ENCODE results near the gene ADAMTSL1.

DNA sequence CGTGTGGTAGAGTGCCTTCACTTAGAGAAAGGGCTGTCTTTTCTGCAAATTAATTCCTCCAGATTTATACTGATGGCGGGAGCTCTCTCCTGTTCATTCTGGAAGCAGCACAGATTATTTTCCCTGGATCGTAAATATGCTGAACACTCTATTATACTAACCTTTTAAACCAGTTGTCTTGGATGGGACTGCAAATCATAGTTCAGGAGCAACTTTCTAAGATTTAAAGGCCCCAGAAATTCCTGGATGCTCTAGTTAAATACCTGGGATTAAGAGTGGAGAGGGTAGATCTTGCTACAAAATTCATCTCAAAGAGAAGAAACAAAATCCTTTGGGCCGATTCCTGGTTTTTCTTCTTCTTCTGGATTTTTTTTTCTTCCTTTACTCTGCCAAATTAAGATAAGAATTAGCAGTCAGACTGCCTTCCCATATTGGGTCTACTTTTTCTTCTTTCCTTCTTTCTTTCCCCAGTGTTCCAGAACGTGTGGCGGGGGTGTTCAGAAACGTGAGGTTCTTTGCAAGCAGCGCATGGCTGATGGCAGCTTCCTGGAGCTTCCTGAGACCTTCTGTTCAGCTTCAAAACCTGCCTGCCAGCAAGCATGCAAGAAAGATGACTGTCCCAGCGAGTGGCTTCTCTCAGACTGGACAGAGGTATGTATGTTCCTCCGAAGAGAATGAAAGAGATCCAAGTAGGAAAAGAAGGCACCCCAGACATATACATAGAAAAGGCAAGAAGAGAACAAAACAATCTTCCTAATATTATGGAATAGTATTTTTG, 296.4 kb downstream of the ADAMTSL1 start:
- TF ChIP-seq POLR2A (IDR thresholded peaks at IDR 0.05) (no peak), EP300 (IDR thresholded peaks at IDR 0.05) (no peak)
- TF ChIP-seq, protein P1, sequence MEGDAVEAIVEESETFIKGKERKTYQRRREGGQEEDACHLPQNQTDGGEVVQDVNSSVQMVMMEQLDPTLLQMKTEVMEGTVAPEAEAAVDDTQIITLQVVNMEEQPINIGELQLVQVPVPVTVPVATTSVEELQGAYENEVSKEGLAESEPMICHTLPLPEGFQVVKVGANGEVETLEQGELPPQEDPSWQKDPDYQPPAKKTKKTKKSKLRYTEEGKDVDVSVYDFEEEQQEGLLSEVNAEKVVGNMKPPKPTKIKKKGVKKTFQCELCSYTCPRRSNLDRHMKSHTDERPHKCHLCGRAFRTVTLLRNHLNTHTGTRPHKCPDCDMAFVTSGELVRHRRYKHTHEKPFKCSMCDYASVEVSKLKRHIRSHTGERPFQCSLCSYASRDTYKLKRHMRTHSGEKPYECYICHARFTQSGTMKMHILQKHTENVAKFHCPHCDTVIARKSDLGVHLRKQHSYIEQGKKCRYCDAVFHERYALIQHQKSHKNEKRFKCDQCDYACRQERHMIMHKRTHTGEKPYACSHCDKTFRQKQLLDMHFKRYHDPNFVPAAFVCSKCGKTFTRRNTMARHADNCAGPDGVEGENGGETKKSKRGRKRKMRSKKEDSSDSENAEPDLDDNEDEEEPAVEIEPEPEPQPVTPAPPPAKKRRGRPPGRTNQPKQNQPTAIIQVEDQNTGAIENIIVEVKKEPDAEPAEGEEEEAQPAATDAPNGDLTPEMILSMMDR (IDR thresholded peaks at IDR 0.05): no peak
